ENCODE results near the gene WNK2.

GRCh38 chr9:93287593-93287992 is 103.7 kb downstream of the WNK2 start:
- TF ChIP-seq CTCF (IDR thresholded peaks at IDR 0.05) (no peak), POLR2A (IDR thresholded peaks at IDR 0.05) (no peak)
